Nephron progenitor cell (in vitro differentiated cells): ENCODE measurements around the gene CCDC183.

ENCODE experiments used
- DNase-seq: peaks from one replicate; pipeline ENCODE4 v3.0.0; 2021
- H3K27ac Mint-ChIP-seq: 2 replicates; pipeline ENCODE4 v1.8.0; 2021; ENCODE audit warnings: mild to moderate bottlenecking, moderate library complexity, mixed read lengths
- H3K27me3 Mint-ChIP-seq: 2 replicates; pipeline ENCODE4 v1.8.0; 2021; ENCODE audit warnings: mild to moderate bottlenecking, low read depth, mixed read lengths; ENCODE audit not compliant: poor library complexity
- H3K36me3 Mint-ChIP-seq: 2 replicates; pipeline ENCODE4 v1.8.0; 2021; ENCODE audit warnings: low read depth, mixed read lengths
- H3K4me1 Mint-ChIP-seq: 2 replicates; pipeline ENCODE4 v1.8.0; 2021; ENCODE audit warnings: mixed read lengths
- H3K4me3 Mint-ChIP-seq: 2 replicates; pipeline ENCODE4 v1.8.0; 2021; ENCODE audit warnings: mild to moderate bottlenecking, moderate library complexity, mixed read lengths
- H3K9me3 Mint-ChIP-seq: 2 replicates; pipeline ENCODE4 v1.8.0; 2021; ENCODE audit warnings: mild to moderate bottlenecking, moderate library complexity, mixed read lengths
- TF ChIP-seq, protein P1 (sequence below): fragments of 200-600 bp; sonication (generic); IDR thresholded peaks from 2 replicates; pipeline ENCODE4 v1.5.0; 2021; ENCODE audit warnings: antibody characterized with exemption

CCDC183 gene

DNA sequence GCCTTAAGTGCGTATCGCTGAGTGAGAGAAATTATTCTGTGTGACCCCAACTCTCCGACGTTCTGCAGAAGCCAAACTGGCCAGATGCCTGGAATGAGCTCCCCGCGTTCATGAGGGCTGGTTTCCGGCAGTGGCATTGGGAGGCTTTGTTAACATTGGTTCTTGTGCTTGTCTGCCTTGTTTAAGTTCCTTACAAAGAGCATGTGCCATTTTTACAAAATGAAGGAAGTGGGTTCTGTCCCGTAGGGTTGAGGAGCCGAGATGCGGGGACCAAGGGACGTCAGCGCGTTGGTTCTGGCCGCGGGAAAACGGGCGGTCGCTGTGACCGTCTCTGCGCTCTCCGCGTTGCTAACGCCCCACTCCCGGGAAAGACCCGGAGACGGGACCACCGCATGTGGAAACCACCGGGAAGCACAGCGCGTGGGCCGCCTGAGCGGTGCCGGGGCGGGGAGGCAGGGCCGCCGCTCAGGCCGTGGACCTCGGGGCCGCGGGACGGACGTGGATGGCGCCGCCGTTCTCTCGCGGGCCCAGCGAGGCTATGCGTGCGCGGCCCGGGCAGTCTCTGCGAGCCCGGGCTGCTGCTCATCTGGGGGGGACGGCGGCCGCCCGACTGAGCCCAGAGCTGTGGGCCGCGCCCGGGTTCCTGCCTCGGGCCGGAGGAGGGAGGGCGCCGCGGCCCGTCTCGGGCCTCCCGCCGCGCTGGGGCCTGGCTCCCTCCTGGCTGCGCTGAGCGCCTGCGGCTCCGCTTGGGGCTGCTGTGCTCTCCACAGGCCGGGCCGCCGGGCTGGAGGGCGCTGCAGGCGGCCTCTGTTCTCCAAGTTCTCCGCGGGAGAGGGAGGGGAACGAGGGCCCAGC is 25.1 kb downstream of the CCDC183 start:
- TF ChIP-seq, protein P1, sequence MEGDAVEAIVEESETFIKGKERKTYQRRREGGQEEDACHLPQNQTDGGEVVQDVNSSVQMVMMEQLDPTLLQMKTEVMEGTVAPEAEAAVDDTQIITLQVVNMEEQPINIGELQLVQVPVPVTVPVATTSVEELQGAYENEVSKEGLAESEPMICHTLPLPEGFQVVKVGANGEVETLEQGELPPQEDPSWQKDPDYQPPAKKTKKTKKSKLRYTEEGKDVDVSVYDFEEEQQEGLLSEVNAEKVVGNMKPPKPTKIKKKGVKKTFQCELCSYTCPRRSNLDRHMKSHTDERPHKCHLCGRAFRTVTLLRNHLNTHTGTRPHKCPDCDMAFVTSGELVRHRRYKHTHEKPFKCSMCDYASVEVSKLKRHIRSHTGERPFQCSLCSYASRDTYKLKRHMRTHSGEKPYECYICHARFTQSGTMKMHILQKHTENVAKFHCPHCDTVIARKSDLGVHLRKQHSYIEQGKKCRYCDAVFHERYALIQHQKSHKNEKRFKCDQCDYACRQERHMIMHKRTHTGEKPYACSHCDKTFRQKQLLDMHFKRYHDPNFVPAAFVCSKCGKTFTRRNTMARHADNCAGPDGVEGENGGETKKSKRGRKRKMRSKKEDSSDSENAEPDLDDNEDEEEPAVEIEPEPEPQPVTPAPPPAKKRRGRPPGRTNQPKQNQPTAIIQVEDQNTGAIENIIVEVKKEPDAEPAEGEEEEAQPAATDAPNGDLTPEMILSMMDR, result no peak
- peak; percentile 58 for DNase-seq
- Mint-ChIP-seq H3K36me3 (peaks cover 48% of the 10 kb centered on the region), H3K4me1 (peaks cover 28% of the 10 kb centered on the region), H3K4me3 (peak overlapping the region; percentile 81), H3K27ac (no peak overlapping the region), H3K27me3 (peaks cover 27% of the 10 kb centered on the region), H3K9me3 (peaks cover 7% of the 10 kb centered on the region)

DNA sequence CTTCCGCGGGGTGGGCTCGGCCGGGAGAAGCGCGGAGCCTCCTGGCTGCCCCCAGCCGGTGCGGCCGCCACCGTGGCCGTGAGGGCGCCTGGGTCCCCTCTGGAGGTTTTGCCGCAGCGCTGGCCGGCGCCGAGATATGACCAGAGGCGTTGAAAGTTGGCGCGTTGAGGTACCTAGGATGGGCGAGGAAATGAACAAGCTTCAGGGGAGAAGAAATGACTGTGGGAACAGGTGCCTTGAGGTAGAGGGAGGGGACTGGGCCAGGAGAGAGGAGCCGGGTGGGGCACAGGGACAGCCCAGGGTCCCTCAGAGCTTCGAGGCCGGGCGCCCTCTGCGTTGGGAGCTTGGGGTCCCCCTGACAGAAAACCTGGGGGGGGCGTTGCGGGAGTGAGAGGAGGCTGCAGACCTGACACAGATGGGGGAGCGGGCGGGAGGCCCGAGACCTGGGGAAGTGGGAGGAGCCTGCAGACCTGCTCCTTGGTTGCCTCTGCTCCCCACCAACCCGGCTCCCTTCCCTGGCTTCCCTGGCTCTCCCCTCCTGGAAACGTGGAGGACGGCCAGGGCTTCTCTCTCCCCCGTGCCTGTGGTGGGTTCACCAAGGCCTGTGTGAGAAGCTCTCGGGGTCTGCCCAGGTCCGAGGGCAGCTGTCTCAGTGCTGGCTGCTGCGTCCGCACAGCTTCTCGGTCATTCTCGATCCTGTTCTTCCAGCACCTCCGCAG is 25.8 kb downstream of the CCDC183 start:
- H3K27ac Mint-ChIP-seq, result no peak overlapping the region

DNA sequence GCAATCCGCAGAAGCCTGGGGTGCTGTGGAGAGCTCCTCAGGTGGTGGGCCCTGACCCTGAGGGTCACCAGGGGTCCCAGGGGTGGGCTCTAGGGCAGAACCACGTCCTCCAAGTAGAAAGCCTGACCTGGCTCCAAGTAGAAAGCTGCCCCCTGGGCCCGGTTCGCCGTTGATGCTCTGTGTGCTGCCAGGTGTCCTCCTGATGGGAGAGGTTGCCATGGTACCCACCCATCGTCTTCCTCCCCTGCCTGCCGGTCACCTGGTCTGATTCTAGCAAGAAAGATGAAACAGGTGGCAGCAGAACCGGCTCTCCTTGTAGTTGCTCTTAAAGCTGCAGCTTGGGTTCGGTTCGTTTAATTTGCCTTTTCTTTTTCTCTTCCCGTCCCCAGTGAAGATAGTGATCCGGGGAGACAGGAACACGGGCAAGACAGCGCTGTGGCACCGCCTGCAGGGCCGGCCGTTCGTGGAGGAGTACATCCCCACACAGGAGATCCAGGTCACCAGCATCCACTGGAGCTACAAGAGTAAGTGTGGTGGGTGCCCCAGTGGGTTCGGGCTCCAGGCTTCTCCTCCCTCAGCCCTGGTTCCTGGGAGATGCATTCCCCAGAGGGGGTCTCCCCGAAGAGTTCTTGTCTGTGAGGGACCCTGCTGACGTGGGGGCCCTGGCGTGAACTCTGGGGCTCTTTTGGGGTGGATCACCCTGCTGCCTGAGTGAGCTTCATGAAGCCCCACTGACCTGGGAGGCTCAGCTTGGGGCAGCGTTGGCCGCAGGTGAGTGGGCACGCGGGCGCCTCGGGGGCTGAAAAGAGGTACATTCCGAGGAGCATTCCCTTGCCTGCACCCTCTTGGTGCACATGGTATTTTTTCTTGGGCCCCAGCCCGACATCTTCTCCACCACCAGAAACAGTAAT is 27.3 kb downstream of the CCDC183 start:
- TF ChIP-seq, protein P1, result no peak
- Mint-ChIP-seq H3K4me3 (no peak overlapping the region), H3K9me3 (peaks cover 3% of the 10 kb centered on the region), H3K27me3 (peaks cover 24% of the 10 kb centered on the region), H3K27ac (no peak overlapping the region), H3K4me1 (peaks cover 28% of the 10 kb centered on the region), H3K36me3 (peaks cover 28% of the 10 kb centered on the region)
- no peak for DNase-seq

More for the DNA sequence above, 25.8 kb downstream of the CCDC183 start:
- Mint-ChIP-seq H3K36me3 (peaks cover 41% of the 10 kb centered on the region), H3K4me3 (no peak overlapping the region), H3K4me1 (peaks cover 28% of the 10 kb centered on the region), H3K9me3 (peaks cover 4% of the 10 kb centered on the region), H3K27me3 (peaks cover 27% of the 10 kb centered on the region)
- no peak for DNase-seq
- TF ChIP-seq, protein P1, result no peak

DNA sequence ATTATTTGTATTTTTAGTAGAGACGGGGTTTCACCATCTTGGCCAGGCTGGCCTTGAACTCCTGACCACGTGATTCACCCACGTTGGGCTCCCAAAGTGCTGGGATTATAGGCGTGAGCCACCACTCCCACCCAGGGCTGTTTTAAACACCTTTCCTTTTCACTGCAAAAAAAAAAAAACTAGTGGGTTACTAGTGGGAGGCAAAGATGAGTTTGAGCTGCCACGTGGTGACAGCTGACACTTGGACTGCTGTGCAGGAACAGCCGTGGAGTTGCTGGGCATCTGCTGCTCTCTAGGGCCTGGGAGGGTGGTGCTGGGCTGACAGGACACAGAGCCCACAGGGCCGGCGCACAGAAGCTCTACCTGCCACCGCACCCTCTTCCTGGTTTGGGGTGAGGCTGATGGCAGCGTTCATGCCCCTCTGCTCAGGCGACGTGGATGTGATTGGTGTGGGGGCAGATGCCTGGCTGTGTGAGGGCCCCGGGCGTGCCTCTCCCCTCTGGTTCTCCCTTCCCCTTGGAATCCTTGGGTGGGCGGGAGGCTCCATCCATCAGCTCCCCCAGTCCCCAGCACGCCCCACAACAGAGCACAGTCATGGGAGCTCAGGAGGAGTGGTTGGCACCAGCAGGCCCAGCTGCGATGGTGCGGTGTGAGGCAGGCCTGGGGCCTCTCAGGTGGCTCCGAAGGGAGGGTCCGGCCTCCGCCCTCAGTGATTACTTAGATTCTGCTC is 28.5 kb downstream of the CCDC183 start:
- no peak for DNase-seq
- peaks cover 23% of the 10 kb centered on the region for H3K4me1 Mint-ChIP-seq
- TF ChIP-seq, protein P1, result no peak
- H3K36me3 Mint-ChIP-seq, result peaks cover 17% of the 10 kb centered on the region
- no peak overlapping the region for H3K27ac Mint-ChIP-seq
- no peak overlapping the region for H3K4me3 Mint-ChIP-seq
- H3K9me3 Mint-ChIP-seq, result no peaks in the 10 kb centered on the region
- peaks cover 14% of the 10 kb centered on the region for H3K27me3 Mint-ChIP-seq
